ENCODE measurements around the gene TUT7. TPM values are rescaled to one million over a fixed set of nuclear protein-coding genes. Genes with fewer than 3 reads are reported as not detected.
"Not testable (repeated sequence)": the region's sequence is repeated elsewhere in the genome, so short reads cannot be mapped to it uniquely, and the experiment has no call there.

Gene TUT7
- total and polyA plus RNA-seq, 8 donors, result 9.8 to 26.2 (median 12.1) TPM

DNA sequence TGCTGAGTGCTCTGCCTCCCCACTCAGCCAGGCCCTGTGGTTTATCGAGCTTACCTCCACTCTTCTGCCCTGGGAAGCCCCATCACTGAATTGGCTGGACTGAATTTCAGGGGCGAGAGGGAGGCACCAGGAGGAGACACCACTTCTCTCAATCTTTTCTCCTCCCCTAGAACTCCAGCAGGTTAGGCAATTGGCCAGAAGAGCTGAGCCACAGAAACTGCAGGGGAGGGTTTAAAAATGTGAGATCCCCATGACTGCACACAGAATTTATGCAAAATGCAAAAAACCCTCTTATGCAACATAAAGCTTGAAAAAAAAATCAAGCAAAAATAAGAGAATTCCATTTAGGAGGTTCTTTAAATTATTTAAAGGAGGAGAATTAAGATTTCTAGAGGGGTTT lies 29.9 kb downstream of the TUT7 start:
- FAIRE-seq, result no peak
- TF ChIP-seq, protein P1, sequence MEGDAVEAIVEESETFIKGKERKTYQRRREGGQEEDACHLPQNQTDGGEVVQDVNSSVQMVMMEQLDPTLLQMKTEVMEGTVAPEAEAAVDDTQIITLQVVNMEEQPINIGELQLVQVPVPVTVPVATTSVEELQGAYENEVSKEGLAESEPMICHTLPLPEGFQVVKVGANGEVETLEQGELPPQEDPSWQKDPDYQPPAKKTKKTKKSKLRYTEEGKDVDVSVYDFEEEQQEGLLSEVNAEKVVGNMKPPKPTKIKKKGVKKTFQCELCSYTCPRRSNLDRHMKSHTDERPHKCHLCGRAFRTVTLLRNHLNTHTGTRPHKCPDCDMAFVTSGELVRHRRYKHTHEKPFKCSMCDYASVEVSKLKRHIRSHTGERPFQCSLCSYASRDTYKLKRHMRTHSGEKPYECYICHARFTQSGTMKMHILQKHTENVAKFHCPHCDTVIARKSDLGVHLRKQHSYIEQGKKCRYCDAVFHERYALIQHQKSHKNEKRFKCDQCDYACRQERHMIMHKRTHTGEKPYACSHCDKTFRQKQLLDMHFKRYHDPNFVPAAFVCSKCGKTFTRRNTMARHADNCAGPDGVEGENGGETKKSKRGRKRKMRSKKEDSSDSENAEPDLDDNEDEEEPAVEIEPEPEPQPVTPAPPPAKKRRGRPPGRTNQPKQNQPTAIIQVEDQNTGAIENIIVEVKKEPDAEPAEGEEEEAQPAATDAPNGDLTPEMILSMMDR (IDR thresholded peaks at IDR 0.05), result no peak
- DNase-seq, result no peak
- Histone ChIP-seq H3K27ac (no peak overlapping the region), H3K27me3 (no peaks in the 10 kb centered on the region), H3K4me1 (no peaks in the 10 kb centered on the region), H3K36me3 (peaks cover 3 to 70% (median 18%) of the 10 kb centered on the region in 3 donors), H3K9me3 (no peaks in the 10 kb centered on the region), H3K4me3 (no peak overlapping the region)
- 74 to 87% methylated on average over 2 of the region's 2 CpGs for WGBS, 2 donors
- intact Hi-C loops (cut with DNase I), result no loop called here
- no peak for ATAC-seq

GRCh38 chr9:86322973-86323644 lies 31.1 kb downstream of the TUT7 start:
- intact Hi-C loops (cut with DNase I), result no loop called here

DNA sequence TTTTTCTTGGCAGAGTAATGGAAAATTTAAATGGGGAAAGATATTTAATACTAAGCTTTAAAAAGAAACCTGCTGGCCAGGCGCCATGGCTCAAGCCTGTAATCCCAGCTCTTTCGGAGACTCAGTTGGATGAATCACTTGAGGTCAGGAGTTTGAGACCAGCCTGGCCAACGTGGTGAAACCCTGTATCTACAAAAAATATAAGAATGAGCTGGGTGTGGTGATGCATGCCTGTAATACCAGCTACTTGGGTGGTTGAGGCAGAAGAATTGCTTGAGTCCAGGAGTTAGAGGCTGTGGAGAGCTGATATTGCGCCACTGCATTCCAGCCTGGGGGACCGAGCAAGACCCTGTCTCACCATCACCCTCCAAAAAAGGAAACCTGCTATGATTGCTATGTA lies 32.8 kb downstream of the TUT7 start:
- Histone ChIP-seq H3K4me1 (no peaks in the 10 kb centered on the region), H3K27me3 (no peaks in the 10 kb centered on the region), H3K36me3 (peaks cover 6 to 81% (median 23%) of the 10 kb centered on the region in 3 donors), H3K27ac (no peak overlapping the region), H3K9me3 (no peaks in the 10 kb centered on the region), H3K4me3 (no peak overlapping the region)
- 91 to 94% methylated on average over 5 of the region's 5 CpGs for WGBS, 2 donors
- DNase-seq (no peak), FAIRE-seq (no peak), ATAC-seq (no peak)
- intact Hi-C loops (cut with DNase I), result no loop called here
- TF ChIP-seq, protein P1 (IDR thresholded peaks at IDR 0.05), result no peak

More at GRCh38 chr9:86322973-86323644, 31.1 kb downstream of the TUT7 start:
- Histone ChIP-seq H3K27me3 (no peaks in the 10 kb centered on the region), H3K27ac (no peak overlapping the region), H3K4me1 (no peaks in the 10 kb centered on the region), H3K4me3 (no peak overlapping the region), H3K36me3 (peaks cover 3 to 81% (median 18%) of the 10 kb centered on the region in 3 donors), H3K9me3 (no peaks in the 10 kb centered on the region)
- ATAC-seq (no peak), DNase-seq (no peak), FAIRE-seq (no peak)
- 78 to 82% methylated on average over 8 of the region's 8 CpGs for WGBS, 2 donors
- TF ChIP-seq, protein P1 (IDR thresholded peaks at IDR 0.05), result no peak

DNA sequence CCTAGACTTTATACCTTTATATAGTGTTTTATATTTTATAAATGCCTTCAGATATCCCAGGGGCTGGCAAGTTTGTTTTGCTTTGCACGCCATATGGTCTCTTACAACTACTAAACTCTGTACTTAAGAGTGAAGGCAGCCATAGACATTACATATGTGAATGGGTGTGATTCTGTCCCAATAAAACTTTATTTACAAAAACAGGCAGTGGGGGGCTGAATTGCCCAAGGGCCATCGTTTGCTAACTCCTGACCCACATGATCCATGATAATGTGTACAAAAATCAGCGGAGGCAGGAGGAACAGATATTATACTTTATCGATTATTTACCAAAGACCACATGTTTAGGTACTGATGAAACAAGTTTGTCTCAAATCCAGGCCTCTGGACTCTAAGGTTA lies 36.0 kb downstream of the TUT7 start:
- H3K36me3 ChIP-seq, result peaks cover 4 to 81% (median 22%) of the 10 kb centered on the region in 3 donors
- WGBS, 2 donors, result 94 to 97% methylated on average over 4 of the region's 4 CpGs
- H3K4me3 ChIP-seq, result no peak overlapping the region
- no peak for FAIRE-seq
- ATAC-seq, result no peak
- no peaks in the 10 kb centered on the region for H3K9me3 ChIP-seq
- no peaks in the 10 kb centered on the region for H3K27me3 ChIP-seq
- TF ChIP-seq, protein P1 (IDR thresholded peaks at IDR 0.05), result no peak
- H3K4me1 ChIP-seq, result no peaks in the 10 kb centered on the region
- DNase-seq, result no peak
- H3K27ac ChIP-seq, result no peak overlapping the region
- intact Hi-C loops (cut with DNase I), result no loop called here

GRCh38 chr9:86315078-86315477 lies 39.1 kb downstream of the TUT7 start:
- no peak overlapping the region for H3K4me3 ChIP-seq
- intact Hi-C loops (cut with DNase I), result no loop called here
- no peak for ATAC-seq
- DNase-seq, result no peak
- peaks cover 4 to 68% (median 5%) of the 10 kb centered on the region in 3 donors for H3K36me3 ChIP-seq
- H3K27ac ChIP-seq, result no peak overlapping the region
- H3K27me3 ChIP-seq, result no peaks in the 10 kb centered on the region
- TF ChIP-seq, protein P1 (IDR thresholded peaks at IDR 0.05), result no peak
- WGBS, 2 donors, result 60 to 61% methylated on average over 2 of the region's 2 CpGs
- H3K4me1 ChIP-seq, result no peaks in the 10 kb centered on the region
- no peaks in the 10 kb centered on the region for H3K9me3 ChIP-seq
- no peak for FAIRE-seq

- peaks cover 4 to 70% (median 13%) of the 10 kb centered on the region in 3 donors for H3K36me3 ChIP-seq
- H3K27ac ChIP-seq; H3K4me1 ChIP-seq; H3K9me3 ChIP-seq; ATAC-seq; FAIRE-seq; H3K27me3 ChIP-seq; H3K4me3 ChIP-seq; DNase-seq; intact Hi-C loops (cut with DNase I): not testable (repeated sequence)
- 98 to 100% methylated on average over 2 of the region's 2 CpGs for WGBS, 2 donors
Measured at GRCh38 chr9:86312959-86313358, 41.3 kb downstream of the TUT7 start.

Measured in pancreas (tissue), 10 donors.